Measurements from ENCODE around the gene RNU6-7. TPM values are rescaled to one million over a fixed set of nuclear protein-coding genes. Genes with fewer than 3 reads are reported as not detected.

The RNU6-7 gene
- total RNA-seq, 5 donors from 2014 or later (not counting 1 experiment from before 2014, with no cell fraction given): not detected

DNA sequence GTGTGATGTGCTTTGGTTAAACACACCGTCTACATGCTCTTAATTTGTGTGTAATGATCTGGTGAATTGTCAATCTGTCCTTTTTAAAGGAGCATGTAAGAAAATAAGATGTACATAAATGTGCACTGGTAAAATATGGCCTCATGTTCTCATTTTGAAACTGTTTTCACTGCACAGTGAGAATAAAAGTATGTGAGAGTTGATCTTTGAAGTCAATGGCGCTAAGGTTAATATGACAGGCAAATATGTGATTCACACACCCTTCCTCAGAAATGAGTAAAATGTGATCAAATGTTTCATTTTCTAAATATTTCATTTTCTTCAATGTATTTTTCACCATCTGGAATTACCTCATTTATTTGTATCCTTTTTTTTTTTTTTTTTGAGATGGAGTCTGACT, 8.3 kb upstream of the RNU6-7 start:
- no peak overlapping the region for H3K27ac Mint-ChIP-seq
- peaks cover 6 to 17% of the 10 kb centered on the region in 2 donors for H3K27me3 Mint-ChIP-seq
- Histone ChIP-seq H3K27ac (ENCODE audit: low read length) (no peak overlapping the region), H3K4me1 (ENCODE audit: control insufficient read depth in 1 of 2, extremely low read depth in 1 of 2, insufficient read depth in 2 of 2, low read length in 2 of 2) (no peaks in the 10 kb centered on the region), H3K27me3 (replicated peaks in 1 of 2; ENCODE audit: control insufficient read depth in 2 of 2, extremely low read depth in 1 of 2, insufficient read depth in 2 of 2, low read length in 1 of 2) (peaks cover 0 to 6% of the 10 kb centered on the region in 2 experiments), H3K9me3 (no peaks in the 10 kb centered on the region), H3K36me3 (ENCODE audit: control insufficient read depth in 2 of 2, extremely low read depth in 1 of 2, insufficient read depth in 1 of 2, low read length in 1 of 2) (no peaks in the 10 kb centered on the region), H3K4me3 (ENCODE audit: control insufficient read depth in 1 of 2, extremely low read depth in 1 of 2, low read length in 1 of 2) (no peak overlapping the region)
- ATAC-seq (replicated peaks in 1 of 4) (no peak), DNase-seq (no peak)
- no peaks in the 10 kb centered on the region for H3K36me3 Mint-ChIP-seq
- H3K4me3 Mint-ChIP-seq: no peak overlapping the region
- CTCF ChIA-PET: no interaction called here
- 80% methylated on average over 1 of the region's 2 CpGs for WGBS (ENCODE audit: insufficient coverage)
- POLR2A ChIA-PET: no interaction called here
- H3K4me1 Mint-ChIP-seq: peaks cover 0 to 2% (median 0%) of the 10 kb centered on the region in 3 donors
- H3K9me3 Mint-ChIP-seq: no peaks in the 10 kb centered on the region

GRCh38 chr14:32195636-32196035, 6.2 kb upstream of the RNU6-7 start:
- ATAC-seq (replicated peaks in 1 of 4) (no peak), DNase-seq (no peak)
- peaks cover 0 to 7% of the 10 kb centered on the region in 2 experiments for H3K27me3 ChIP-seq (replicated peaks in 1 of 2; ENCODE audit: control insufficient read depth in 2 of 2, extremely low read depth in 1 of 2, insufficient read depth in 2 of 2, low read length in 1 of 2)
- Mint-ChIP-seq H3K36me3 (no peaks in the 10 kb centered on the region), H3K27me3 (peaks cover 6 to 17% of the 10 kb centered on the region in 2 donors), H3K4me1 (peaks cover 2 to 7% (median 3%) of the 10 kb centered on the region in 3 donors), H3K4me3 (no peak overlapping the region), H3K27ac (no peak overlapping the region), H3K9me3 (no peaks in the 10 kb centered on the region)
- no peaks in the 10 kb centered on the region for H3K9me3 ChIP-seq
- H3K27ac ChIP-seq (ENCODE audit: low read length): no peak overlapping the region
- peaks cover 0 to under 1% of the 10 kb centered on the region in 2 experiments for H3K4me1 ChIP-seq (ENCODE audit: control insufficient read depth in 1 of 2, extremely low read depth in 1 of 2, insufficient read depth in 2 of 2, low read length in 2 of 2)
- CTCF ChIA-PET: no interaction called here
- WGBS (ENCODE audit: insufficient coverage): no CpG with 5 or more reads among the region's 1 CpG
- H3K36me3 ChIP-seq (ENCODE audit: control insufficient read depth in 2 of 2, extremely low read depth in 1 of 2, insufficient read depth in 1 of 2, low read length in 1 of 2): no peaks in the 10 kb centered on the region
- H3K4me3 ChIP-seq (ENCODE audit: control insufficient read depth in 1 of 2, extremely low read depth in 1 of 2, low read length in 1 of 2): no peak overlapping the region
- POLR2A ChIA-PET: no interaction called here

- Mint-ChIP-seq H3K9me3 (no peaks in the 10 kb centered on the region), H3K36me3 (no peaks in the 10 kb centered on the region), H3K4me3 (no peak overlapping the region), H3K27me3 (peaks cover 6 to 8% of the 10 kb centered on the region in 2 donors), H3K27ac (no peak overlapping the region), H3K4me1 (peaks cover 17 to 29% (median 23%) of the 10 kb centered on the region in 3 donors)
- no peaks in the 10 kb centered on the region for H3K9me3 ChIP-seq
- ChIA-PET CTCF (no interaction called here), POLR2A (no interaction called here)
- peaks cover 10 to 20% of the 10 kb centered on the region in 2 experiments for H3K4me1 ChIP-seq (ENCODE audit: control insufficient read depth in 1 of 2, extremely low read depth in 1 of 2, insufficient read depth in 2 of 2, low read length in 2 of 2)
- ATAC-seq (replicated peaks in 1 of 4) (no peak), DNase-seq (no peak)
- no peak overlapping the region for H3K4me3 ChIP-seq (ENCODE audit: control insufficient read depth in 1 of 2, extremely low read depth in 1 of 2, low read length in 1 of 2)
- peaks cover 0 to 7% of the 10 kb centered on the region in 2 experiments for H3K27me3 ChIP-seq (replicated peaks in 1 of 2; ENCODE audit: control insufficient read depth in 2 of 2, extremely low read depth in 1 of 2, insufficient read depth in 2 of 2, low read length in 1 of 2)
- no peak overlapping the region for H3K27ac ChIP-seq (ENCODE audit: low read length)
- no CpG with 5 or more reads among the region's 1 CpG for WGBS (ENCODE audit: insufficient coverage)
- no peaks in the 10 kb centered on the region for H3K36me3 ChIP-seq (ENCODE audit: control insufficient read depth in 2 of 2, extremely low read depth in 1 of 2, insufficient read depth in 1 of 2, low read length in 1 of 2)
Measured at GRCh38 chr14:32197919-32198318, 3.9 kb upstream of the RNU6-7 start.

- Histone ChIP-seq H3K4me3 (ENCODE audit: control insufficient read depth in 1 of 2, extremely low read depth in 1 of 2, low read length in 1 of 2) (peak overlapping the region; percentile 85 to 98), H3K4me1 (ENCODE audit: control insufficient read depth in 1 of 2, extremely low read depth in 1 of 2, insufficient read depth in 2 of 2, low read length in 2 of 2) (peaks cover 10 to 25% of the 10 kb centered on the region in 2 experiments), H3K36me3 (ENCODE audit: control insufficient read depth in 2 of 2, extremely low read depth in 1 of 2, insufficient read depth in 1 of 2, low read length in 1 of 2) (no peaks in the 10 kb centered on the region), H3K27me3 (replicated peaks in 1 of 2; ENCODE audit: control insufficient read depth in 2 of 2, extremely low read depth in 1 of 2, insufficient read depth in 2 of 2, low read length in 1 of 2) (peaks cover 0 to 3% of the 10 kb centered on the region in 2 experiments), H3K27ac (ENCODE audit: low read length) (peak overlapping the region; percentile 96), H3K9me3 (no peaks in the 10 kb centered on the region)
- DNase-seq (no peak), ATAC-seq (replicated peaks in 1 of 4) (peak in 1 of 4 experiments; percentile 1)
- ChIA-PET CTCF (interaction anchor here (1.2 to 1.5 kb wide), 2 partner anchors 128 to 154 kb away, joined by 4 to 5 read pairs; no protein-coding TSS in a partner anchor), POLR2A (no interaction called here)
- no CpG with 5 or more reads among the region's 14 CpGs for WGBS (ENCODE audit: insufficient coverage)
- Mint-ChIP-seq H3K9me3 (no peaks in the 10 kb centered on the region), H3K4me3 (peak overlapping the region; percentile 86 to 93 (median 86)), H3K36me3 (no peaks in the 10 kb centered on the region), H3K27me3 (peaks cover 0 to 2% of the 10 kb centered on the region in 2 donors), H3K4me1 (peaks cover 29 to 45% (median 35%) of the 10 kb centered on the region in 3 donors), H3K27ac (peak overlapping the region; percentile 99 to 100)
Measured at GRCh38 chr14:32200368-32201192, 1.3 kb upstream of the RNU6-7 start.

GRCh38 chr14:32201193-32201815, 541 bp upstream of the RNU6-7 start:
- H3K9me3 Mint-ChIP-seq: no peaks in the 10 kb centered on the region
- ATAC-seq (replicated peaks in 1 of 4) (peak; percentile 31 to 59 (median 52)), DNase-seq (peak; percentile 9 to 77 (median 48))
- H3K4me1 ChIP-seq (ENCODE audit: control insufficient read depth in 1 of 2, extremely low read depth in 1 of 2, insufficient read depth in 2 of 2, low read length in 2 of 2): peaks cover 10 to 25% of the 10 kb centered on the region in 2 experiments
- H3K36me3 Mint-ChIP-seq: no peaks in the 10 kb centered on the region
- under 1% methylated on average over 46 of the region's 46 CpGs for WGBS (ENCODE audit: insufficient coverage)
- H3K27ac Mint-ChIP-seq: peak overlapping the region; percentile 99 to 100
- ChIA-PET POLR2A (no interaction called here), CTCF (no interaction called here)
- H3K27me3 Mint-ChIP-seq: no peaks in the 10 kb centered on the region
- H3K27ac ChIP-seq (ENCODE audit: low read length): peak overlapping the region; percentile 96
- no peaks in the 10 kb centered on the region for H3K9me3 ChIP-seq
- H3K4me3 ChIP-seq (ENCODE audit: control insufficient read depth in 1 of 2, extremely low read depth in 1 of 2, low read length in 1 of 2): peak overlapping the region; percentile 85 to 98
- H3K27me3 ChIP-seq (replicated peaks in 1 of 2; ENCODE audit: control insufficient read depth in 2 of 2, extremely low read depth in 1 of 2, insufficient read depth in 2 of 2, low read length in 1 of 2): peaks cover 0 to 3% of the 10 kb centered on the region in 2 experiments
- H3K4me3 Mint-ChIP-seq: peak overlapping the region; percentile 86 to 93 (median 86)
- H3K36me3 ChIP-seq (ENCODE audit: control insufficient read depth in 2 of 2, extremely low read depth in 1 of 2, insufficient read depth in 1 of 2, low read length in 1 of 2): no peaks in the 10 kb centered on the region
- H3K4me1 Mint-ChIP-seq: peaks cover 29 to 45% (median 38%) of the 10 kb centered on the region in 3 donors

DNA sequence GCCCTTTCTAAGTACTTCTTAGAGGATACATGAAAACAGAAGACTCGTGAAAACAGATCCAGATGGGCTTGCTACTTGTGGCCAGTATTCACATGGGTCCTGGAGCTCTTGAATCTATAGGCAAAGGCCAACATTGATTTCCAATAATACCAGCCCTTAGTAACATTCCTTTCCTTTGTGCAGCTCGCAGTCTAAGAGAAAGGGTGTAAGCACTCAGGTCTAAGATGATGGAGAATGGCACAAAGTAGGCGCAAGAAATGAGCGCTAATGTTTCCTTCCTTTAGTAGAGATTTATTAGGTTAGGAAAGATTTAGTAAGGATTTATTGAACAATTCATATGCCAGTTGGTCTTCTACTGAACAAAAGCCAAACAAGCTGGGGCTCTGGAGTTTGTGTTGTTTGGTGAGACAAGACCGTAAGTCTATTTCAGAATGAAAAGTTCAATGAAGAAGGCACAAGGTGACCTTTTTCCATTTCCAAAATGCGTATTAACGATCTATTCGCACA, 699 bp downstream of the RNU6-7 start:
- ChIA-PET CTCF (interaction anchor here in 1 of 2 donors (1.6 kb wide), 1 partner anchor 52 kb away, joined by 3 read pairs; no protein-coding TSS in a partner anchor), POLR2A (interaction anchor here in 1 of 2 donors (0.6 kb wide), 1 partner anchor 638 kb away, joined by 7 read pairs; no protein-coding TSS in a partner anchor)
- Mint-ChIP-seq H3K27ac (peak overlapping the region; percentile 99 to 100), H3K9me3 (no peaks in the 10 kb centered on the region), H3K27me3 (no peaks in the 10 kb centered on the region), H3K4me3 (peak overlapping the region; percentile 86 to 93 (median 86)), H3K4me1 (peaks cover 29 to 50% (median 38%) of the 10 kb centered on the region in 3 donors), H3K36me3 (no peaks in the 10 kb centered on the region)
- Histone ChIP-seq H3K9me3 (no peaks in the 10 kb centered on the region), H3K4me3 (ENCODE audit: control insufficient read depth in 1 of 2, extremely low read depth in 1 of 2, low read length in 1 of 2) (peak overlapping the region; percentile 85 to 98), H3K4me1 (ENCODE audit: control insufficient read depth in 1 of 2, extremely low read depth in 1 of 2, insufficient read depth in 2 of 2, low read length in 2 of 2) (peaks cover 10 to 25% of the 10 kb centered on the region in 2 experiments), H3K27ac (ENCODE audit: low read length) (peak overlapping the region; percentile 96), H3K27me3 (replicated peaks in 1 of 2; ENCODE audit: control insufficient read depth in 2 of 2, extremely low read depth in 1 of 2, insufficient read depth in 2 of 2, low read length in 1 of 2) (peaks cover 0 to 3% of the 10 kb centered on the region in 2 experiments), H3K36me3 (ENCODE audit: control insufficient read depth in 2 of 2, extremely low read depth in 1 of 2, insufficient read depth in 1 of 2, low read length in 1 of 2) (no peaks in the 10 kb centered on the region)
- DNase-seq (peak in 6 of 35 experiments; percentile 0 to 40 (median 2)), ATAC-seq (replicated peaks in 1 of 4) (no peak)
- whole genome bisulfite sequencing (ENCODE audit: insufficient coverage): 4% methylated on average over 7 of the region's 8 CpGs
